K562 (cell line): ENCODE results near the gene SYNCRIP. TPM values are rescaled to one million over a fixed set of nuclear protein-coding genes. Genes with fewer than 3 reads are reported as not detected.

ENCODE experiments used
- ATAC-seq: fragments of 200-7000 bp; cut with Tn5 transposase; 3 replicates; pipeline ENCODE4 v1.9.1; 2020; ENCODE audit warnings: moderate library complexity
- BruUV-seq: library from RNA; stranded (reverse); fragments of 400-500 nt; replicated peaks from 2 replicates; lab custom pipeline; 2021; lab: Mats Ljungman, UMichigan
- CTCF ChIA-PET: fragments of 300-600 bp; formaldehyde crosslinking; extraction: SDS; loops from one replicate; lab custom pipeline; 2021; ENCODE audit warnings: low intra/inter-chr PET ratio; lab: Yijun Ruan, JAX
- POLR2A ChIA-PET: fragments of 300-600, 350-650 bp; sonication (Branson Sonifier 250); formaldehyde crosslinking; extraction: SDS; loops from one replicate; lab custom pipeline; 2021; ENCODE audit warnings: antibody characterized with exemption, inconsistent platforms; lab: Yijun Ruan, JAX
- DNase-seq, 4 experiments: peaks; one replicate each; pipeline versions ENCODE4 v3.0.0 to v3.0.0-alpha.2; 2011 to 2018; ENCODE audit warnings: low spot score in 3 of 4, mixed read lengths in 3 of 4; ENCODE audit errors: extremely low read depth in 1 of 4
- FAIRE-seq: peaks from 2 replicates; lab custom pipeline; 2011; peaks lifted over from hg19 to GRCh38; lab: Jason Lieb, UNC
- H2AFZ ChIP-seq: 2 replicates; pipeline ENCODE4 v1.6.0; 2011; ENCODE audit warnings: low read depth, low read length, control low read depth, inconsistent platforms
- H3K27ac ChIP-seq: fragments of 200-600 bp; 3 replicates; pipeline ENCODE4 v1.8.0; 2011; ENCODE audit warnings: low read depth, mild to moderate bottlenecking, control low read depth, inconsistent platforms, low read length, moderate library complexity, mixed read lengths; ENCODE audit errors: extremely low read depth
- H3K27me3 ChIP-seq, 2 experiments: fragments of 300-600 bp in 1 of 2; 2 replicates in 1 of 2; 3 replicates in 1 of 2; pipeline versions ENCODE4 v1.6.0 to v1.8.0; 2011; ENCODE audit warnings: inconsistent platforms in 2 of 2, low read length in 2 of 2, mild to moderate bottlenecking in 1 of 2, mixed read lengths in 1 of 2, moderate library complexity in 1 of 2; ENCODE audit not compliant: control insufficient read depth in 2 of 2, insufficient read depth in 2 of 2
- H3K36me3 ChIP-seq: fragments of 300-600 bp; 3 replicates; pipeline ENCODE4 v1.8.0; 2011; ENCODE audit warnings: mild to moderate bottlenecking, low read length, inconsistent platforms; ENCODE audit not compliant: control insufficient read depth, insufficient read depth
- H3K4me1 ChIP-seq, 2 experiments: fragments of 200-600 bp in 1 of 2; replicated peaks in 1 of 2; 2 replicates in 1 of 2; 3 replicates in 1 of 2; pipeline versions ENCODE4 v1.5.1 to v1.8.0; 2011; ENCODE audit warnings: inconsistent platforms in 2 of 2, low read length in 2 of 2, mild to moderate bottlenecking in 1 of 2, mixed read lengths in 1 of 2, moderate library complexity in 1 of 2; ENCODE audit not compliant: control insufficient read depth in 2 of 2, insufficient read depth in 2 of 2
- H3K4me2 ChIP-seq: 2 replicates; pipeline ENCODE4 v1.6.1; 2011; ENCODE audit warnings: low read length, control low read depth, inconsistent platforms, mixed read lengths; ENCODE audit not compliant: insufficient read depth
- H3K4me3 ChIP-seq: fragments of 200-600 bp; sonication (generic), shearing (Covaris generic); 2 replicates; pipeline ENCODE4 v1.5.1; 2016; ENCODE audit warnings: control low read depth, inconsistent platforms
- H3K79me2 ChIP-seq: fragments of 200-600 bp; 3 replicates; pipeline ENCODE4 v1.8.0; 2011; ENCODE audit warnings: low read length, inconsistent platforms; ENCODE audit not compliant: control insufficient read depth, insufficient read depth
- H3K9ac ChIP-seq, 2 experiments: 2 replicates each; pipeline versions ENCODE4 v1.6.0 to v1.6.1; 2011; ENCODE audit warnings: low read depth in 2 of 2, low read length in 2 of 2, control low read depth in 1 of 2, inconsistent platforms in 1 of 2, mild to moderate bottlenecking in 1 of 2, mixed read lengths in 1 of 2; ENCODE audit not compliant: insufficient read depth in 1 of 2
- H3K9me1 ChIP-seq: one replicate; pipeline ENCODE4 v1.6.0; 2011; ENCODE audit warnings: inconsistent platforms, mild to moderate bottlenecking, low read length, moderate library complexity; ENCODE audit not compliant: control insufficient read depth, insufficient read depth
- H3K9me3 ChIP-seq: replicated peaks from 2 replicates; pipeline ENCODE4 v1.5.1; 2011; ENCODE audit warnings: low read depth, low read length, inconsistent platforms; ENCODE audit not compliant: control insufficient read depth, insufficient read depth
- H4K20me1 ChIP-seq: replicated peaks from 2 replicates; pipeline ENCODE4 v1.6.1; 2011; ENCODE audit warnings: low read length, inconsistent platforms, mixed read lengths; ENCODE audit not compliant: control insufficient read depth, insufficient read depth
- CHD1 ChIP-seq: fragments of 200-600 bp; sonication (generic); IDR thresholded peaks from one replicate; pipeline ENCODE4 v1.6.1; 2012; ENCODE audit warnings: mild to moderate bottlenecking, moderate library complexity, low read length, inconsistent platforms
- ESRRB ChIP-seq: fragments of 250-450 bp; sonication (Bioruptor Pico); IDR thresholded peaks from 2 replicates; pipeline ENCODE4 v1.5.0; 2020; ENCODE audit warnings: mild to moderate bottlenecking, moderate library complexity, borderline replicate concordance
- GABPB2 ChIP-seq: fragments of 250-450 bp; sonication (Bioruptor Pico); conservative IDR thresholded peaks from 2 replicates; pipeline ENCODE4 v1.5.1; 2021; ENCODE audit warnings: mild to moderate bottlenecking
- HEY1 ChIP-seq: fragments of 250-450 bp; sonication (Bioruptor Pico); IDR thresholded peaks from 2 replicates; pipeline ENCODE4 v1.5.0; 2020; ENCODE audit warnings: mild to moderate bottlenecking, moderate library complexity, borderline replicate concordance
- HNRNPH1 ChIP-seq: fragments of 200-400 bp; formaldehyde crosslinking; optimal IDR thresholded peaks from 2 replicates; pipeline ENCODE3; 2017; ENCODE audit warnings: low read depth, mild to moderate bottlenecking, low read length, moderate library complexity
- NFIC ChIP-seq: fragments of 450-650 bp; IDR thresholded peaks from 2 replicates; pipeline ENCODE4 v1.6.1; 2017; ENCODE audit warnings: mild to moderate bottlenecking, inconsistent platforms
- PCBP1 ChIP-seq: fragments of 200-400 bp; formaldehyde crosslinking; IDR thresholded peaks from 2 replicates; pipeline ENCODE4 v1.6.1; 2018; ENCODE audit warnings: mild to moderate bottlenecking, low read depth, low read length; ENCODE audit not compliant: poor library complexity, severe bottlenecking
- PPARD ChIP-seq: fragments of 250-450 bp; sonication (Bioruptor Pico); IDR thresholded peaks from 2 replicates; pipeline ENCODE4 v1.8.0; 2022; ENCODE audit warnings: inconsistent platforms, mild to moderate bottlenecking, moderate library complexity
- RB1 ChIP-seq: fragments of 450-650 bp; IDR thresholded peaks from 2 replicates; pipeline ENCODE4 v1.6.1; 2017; ENCODE audit warnings: low read depth, mild to moderate bottlenecking
- RBFOX2 ChIP-seq: fragments of 200-400 bp; formaldehyde crosslinking; IDR thresholded peaks from 2 replicates; pipeline ENCODE4 v1.6.1; 2017; ENCODE audit warnings: low read depth, mild to moderate bottlenecking, low read length, moderate library complexity
- ZNF780A ChIP-seq: fragments of 250-450 bp; sonication (Bioruptor Pico); IDR thresholded peaks from 2 replicates; pipeline ENCODE4 v1.5.0; 2021; ENCODE audit warnings: mild to moderate bottlenecking
- WGBS: fragments of 100-300 bp; shearing (Covaris generic); methylation state at CpG from one replicate; pipeline ENCODE4 v1.1.6; 2016; ENCODE audit warnings: low coverage, mixed read lengths; ENCODE audit not compliant: insufficient coverage; ENCODE audit errors: missing lambda C conversion rate; 5-methylcytosine and 5-hydroxymethylcytosine counted together
- in situ Hi-C: fragments of 300-500 bp; cut with MboI; formaldehyde crosslinking; loops from 4 replicates; pipeline ENCODE4 v1.15.0; 2018; ENCODE audit warnings: inconsistent platforms, mixed read lengths
- intact Hi-C: fragments of 100-400 bp; cut with micrococcal nuclease; formaldehyde crosslinking; loops from 2 replicates; pipeline ENCODE4 v1.14.2; 2022
- polyA plus RNA-seq, 8 experiments: library from polyadenylated mRNA; depleted of rRNA in 4 of 8; stranded (reverse) in 5 of 8; unstranded in 3 of 8; fragments of >200 nt; fragmentation: Nextera tagmentation in 2 of 8; fragmentation: Illumina TruSeq in 1 of 8; extraction: Ambion mirVana in 2 of 8; extraction: Trizol in 1 of 8; gene quantifications; 2 replicates each; pipeline versions ENCODE4 v1.2.1 to v1.2.3, GENCODE V29; 2011 to 2014; ENCODE audit warnings: inconsistent platforms in 1 of 8, missing spikeins in 1 of 8
- total RNA-seq, 7 experiments: library from RNA; depleted of rRNA in 6 of 7; stranded (reverse); fragments of >200 nt in 6 of 7; fragmentation: Illumina TruSeq in 2 of 7; extraction: Trizol in 2 of 7; gene quantifications; 2 replicates each; pipeline versions ENCODE4 v1.2.1 to v1.2.3, GENCODE V29; 2011 to 2021; ENCODE audit warnings: low replicate concordance in 1 of 7
- TF ChIP-seq, protein P1 (sequence below): fragments of 250-450 bp; sonication (Bioruptor Pico); IDR thresholded peaks from 2 replicates; pipeline ENCODE4 v1.5.0; 2021; ENCODE audit warnings: mild to moderate bottlenecking, moderate library complexity

Gene SYNCRIP
- total and polyA plus RNA-seq, 9 of the 15 experiments (the other 6 are each of a cell fraction or from before 2014, with no cell fraction given): 46.5 to 295 (median 140) TPM

DNA sequence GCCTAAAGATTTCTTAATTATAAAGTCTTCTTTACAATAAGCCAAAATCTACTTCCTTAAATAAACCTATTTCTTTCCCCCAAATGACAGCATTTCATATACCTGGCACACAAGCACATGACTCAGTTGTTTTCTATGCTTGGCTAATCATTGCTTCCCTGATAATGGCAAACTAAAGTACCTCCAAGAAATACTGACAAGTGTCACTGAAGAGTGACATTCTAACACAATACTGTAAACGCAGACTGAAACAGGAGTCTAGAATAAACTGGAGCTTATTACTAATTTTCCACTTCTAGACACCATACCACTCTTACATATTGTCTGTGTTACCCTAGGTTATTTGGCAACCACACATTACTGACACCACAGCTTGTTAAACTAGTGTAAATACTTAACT lies 14.3 kb downstream of the SYNCRIP start:
- Histone ChIP-seq H3K79me2 (peaks cover 94% of the 10 kb centered on the region), H3K9ac (no peak overlapping the region), H4K20me1 (peaks cover 10% of the 10 kb centered on the region), H3K27ac (no peak overlapping the region), H3K27me3 (no peaks in the 10 kb centered on the region), H3K4me2 (no peak overlapping the region), H3K9me3 (no peaks in the 10 kb centered on the region), H3K9me1 (no peaks in the 10 kb centered on the region), H2AFZ (no peak overlapping the region), H3K36me3 (peaks cover 96% of the 10 kb centered on the region), H3K4me1 (no peaks in the 10 kb centered on the region), H3K4me3 (no peak overlapping the region)
- intact Hi-C loops (no loop called here), in situ Hi-C loops (no loop called here)
- CTCF ChIA-PET: no interaction called here
- FAIRE-seq (no peak), ATAC-seq (no peak; the same call in 2 of the 3 replicates), DNase-seq (no peak)
- 96% methylated on average over 1 of the region's 1 CpG for WGBS
- BruUV-seq: no TSS peak
- POLR2A ChIA-PET: interaction anchor here (0.6 to 6.3 kb wide), 3 partner anchors 10 to 27 kb away, joined by 3 to 75 read pairs (median 8); partner anchors contain the start of gene SYNCRIP
- TF ChIP-seq CHD1 (no peak), RBFOX2 (no peak), HEY1 (CRISPR knock-in tag) (no peak)

DNA sequence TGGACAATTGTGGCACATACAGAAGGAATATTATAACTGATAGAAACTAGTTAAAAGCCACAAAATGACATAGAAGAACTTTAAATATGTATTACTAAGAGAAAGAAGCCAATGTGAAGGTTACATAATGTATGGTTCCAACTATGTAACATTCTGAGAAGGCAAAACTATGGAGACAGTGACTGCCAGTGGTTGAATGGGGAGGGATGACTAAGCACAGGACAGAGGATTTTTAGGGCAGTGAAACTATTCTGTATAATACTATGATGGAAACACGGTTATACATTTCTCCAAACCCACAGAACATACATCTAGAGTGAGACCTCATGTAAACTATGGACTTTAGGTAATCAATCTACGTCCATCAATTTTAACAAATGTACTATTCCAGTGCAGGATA lies 22.4 kb downstream of the SYNCRIP start:
- DNase-seq (no peak), ATAC-seq (no peak; the same call in 2 of the 3 replicates), FAIRE-seq (no peak)
- H3K9me3 ChIP-seq: no peaks in the 10 kb centered on the region
- H3K9me1 ChIP-seq: no peaks in the 10 kb centered on the region
- in situ Hi-C loops: no loop called here
- no TSS peak for BruUV-seq
- no peak overlapping the region for H3K27ac ChIP-seq
- peaks cover 85% of the 10 kb centered on the region for H3K79me2 ChIP-seq
- 91% methylated on average over 2 of the region's 2 CpGs for WGBS
- no peak overlapping the region for H3K9ac ChIP-seq
- no peak overlapping the region for H2AFZ ChIP-seq
- CTCF ChIA-PET: no interaction called here
- no peak overlapping the region for H3K4me3 ChIP-seq
- no peaks in the 10 kb centered on the region for H3K27me3 ChIP-seq
- H3K4me2 ChIP-seq: no peak overlapping the region
- H3K4me1 ChIP-seq: no peaks in the 10 kb centered on the region
- no peaks in the 10 kb centered on the region for H4K20me1 ChIP-seq
- POLR2A ChIA-PET: interaction anchor here (0.8 to 1.1 kb wide), 2 partner anchors 11 to 20 kb away, joined by 3 read pairs; no protein-coding TSS in a partner anchor
- H3K36me3 ChIP-seq: peaks cover 100% of the 10 kb centered on the region
- intact Hi-C loops: no loop called here
- TF ChIP-seq NFIC (no peak), ESRRB (CRISPR knock-in tag) (no peak), HNRNPH1 (no peak), ZNF780A (CRISPR knock-in tag) (no peak), RB1 (no peak), PPARD (no peak), PCBP1 (no peak), GABPB2 (CRISPR knock-in tag) (no peak)
- TF ChIP-seq, protein P1, sequence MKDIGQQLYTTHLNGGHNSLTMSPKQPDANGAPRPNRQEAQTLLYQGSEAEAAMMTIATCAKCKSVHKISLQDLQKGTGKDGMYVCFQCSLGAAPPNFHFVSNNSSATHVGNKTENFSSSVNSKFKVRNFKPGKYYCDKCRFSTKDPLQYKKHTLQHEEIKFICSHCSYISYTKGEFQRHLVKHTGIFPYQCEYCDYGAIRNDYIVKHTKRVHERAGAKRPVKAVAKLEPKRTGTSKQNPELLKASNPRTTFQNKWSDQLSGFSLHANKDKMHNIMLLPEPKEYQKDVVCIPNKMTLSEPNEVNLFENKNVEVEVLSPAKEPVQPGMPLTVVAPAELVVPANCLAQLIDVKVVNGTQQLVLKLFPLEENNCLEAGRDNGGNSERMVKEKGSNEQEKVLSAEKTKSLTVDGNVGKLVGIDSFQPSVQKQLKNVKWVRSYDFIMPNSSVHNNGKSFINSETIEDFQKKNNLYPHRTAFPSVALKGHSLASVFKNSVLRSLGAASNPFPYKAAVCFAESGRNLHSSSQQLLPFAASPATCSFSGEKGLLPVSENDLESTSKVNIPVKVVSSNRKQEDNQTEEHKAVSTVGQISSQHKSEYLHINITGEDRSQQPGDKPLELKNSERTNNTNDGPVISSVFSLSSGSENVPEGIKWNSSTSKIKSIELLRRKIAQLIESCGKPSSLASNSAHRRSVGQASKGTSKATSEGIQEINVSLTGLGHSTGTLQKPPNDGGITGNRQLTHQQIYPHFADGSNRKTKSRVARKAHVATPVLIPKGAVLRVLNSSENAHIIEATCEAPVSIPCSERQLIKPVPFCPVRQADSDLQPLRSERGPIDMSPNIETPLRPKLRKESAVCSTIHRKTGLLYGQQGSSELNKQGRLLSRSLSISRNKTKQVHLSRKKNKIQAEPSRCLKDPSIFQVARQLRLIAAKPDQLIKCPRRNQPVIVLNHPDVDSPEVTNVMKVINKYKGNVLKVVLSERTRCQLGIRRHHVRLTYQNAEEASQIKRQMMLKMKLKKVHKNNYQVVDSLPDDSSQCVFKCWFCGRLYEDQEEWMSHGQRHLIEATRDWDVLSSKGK (CRISPR knock-in tag): no peak
